ENCODE data around the gene SLC24A3.
A peak's percentile ranks its signal among the peaks of the same experiment; 100 is the strongest.

Gene SLC24A3

DNA sequence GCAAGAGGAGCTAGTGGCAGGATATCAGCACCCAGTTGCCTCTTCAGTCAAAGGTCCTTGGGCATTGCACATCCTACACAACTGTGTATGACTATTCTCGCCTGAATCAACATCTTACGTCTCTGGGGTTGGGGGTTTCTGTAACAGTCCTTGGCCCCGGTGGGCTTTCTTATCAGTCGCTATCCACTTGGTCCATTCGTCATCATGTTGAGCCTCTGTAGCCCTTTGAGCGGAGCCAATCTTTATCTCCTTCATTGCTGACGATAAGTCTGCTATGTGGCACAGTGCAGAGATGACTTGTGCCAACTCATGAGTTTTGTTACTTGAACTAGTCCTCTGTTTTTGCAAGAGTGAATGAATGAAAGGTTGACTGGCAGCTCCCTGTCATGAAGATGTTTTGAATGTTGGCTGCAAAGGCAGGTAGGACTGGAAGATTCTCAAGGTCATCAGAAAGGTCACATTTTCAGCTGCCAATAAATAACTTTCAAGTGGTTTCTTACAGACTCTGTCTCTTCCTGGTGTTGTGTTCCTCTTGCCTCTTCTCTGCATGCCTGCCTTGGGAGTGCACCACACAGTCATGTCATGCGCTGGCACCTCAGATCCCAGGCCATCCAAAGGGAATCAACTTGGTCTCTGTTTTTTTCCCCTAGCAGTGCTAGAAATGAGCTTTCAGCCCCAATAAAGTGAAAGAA is 238.9 kb downstream of the SLC24A3 start:
- TF ChIP-seq, protein P1, sequence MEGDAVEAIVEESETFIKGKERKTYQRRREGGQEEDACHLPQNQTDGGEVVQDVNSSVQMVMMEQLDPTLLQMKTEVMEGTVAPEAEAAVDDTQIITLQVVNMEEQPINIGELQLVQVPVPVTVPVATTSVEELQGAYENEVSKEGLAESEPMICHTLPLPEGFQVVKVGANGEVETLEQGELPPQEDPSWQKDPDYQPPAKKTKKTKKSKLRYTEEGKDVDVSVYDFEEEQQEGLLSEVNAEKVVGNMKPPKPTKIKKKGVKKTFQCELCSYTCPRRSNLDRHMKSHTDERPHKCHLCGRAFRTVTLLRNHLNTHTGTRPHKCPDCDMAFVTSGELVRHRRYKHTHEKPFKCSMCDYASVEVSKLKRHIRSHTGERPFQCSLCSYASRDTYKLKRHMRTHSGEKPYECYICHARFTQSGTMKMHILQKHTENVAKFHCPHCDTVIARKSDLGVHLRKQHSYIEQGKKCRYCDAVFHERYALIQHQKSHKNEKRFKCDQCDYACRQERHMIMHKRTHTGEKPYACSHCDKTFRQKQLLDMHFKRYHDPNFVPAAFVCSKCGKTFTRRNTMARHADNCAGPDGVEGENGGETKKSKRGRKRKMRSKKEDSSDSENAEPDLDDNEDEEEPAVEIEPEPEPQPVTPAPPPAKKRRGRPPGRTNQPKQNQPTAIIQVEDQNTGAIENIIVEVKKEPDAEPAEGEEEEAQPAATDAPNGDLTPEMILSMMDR (IDR thresholded peaks at IDR 0.05; ENCODE audit: borderline replicate concordance, control extremely low read depth, extremely low read depth, insufficient read depth, missing control alignments): no peak
- in situ Hi-C loops (cut with MboI; ENCODE audit: low sequenced_read_pairs, unreplicated experiment): no loop called here
- no peak for DNase-seq (ENCODE audit: low spot score)

DNA sequence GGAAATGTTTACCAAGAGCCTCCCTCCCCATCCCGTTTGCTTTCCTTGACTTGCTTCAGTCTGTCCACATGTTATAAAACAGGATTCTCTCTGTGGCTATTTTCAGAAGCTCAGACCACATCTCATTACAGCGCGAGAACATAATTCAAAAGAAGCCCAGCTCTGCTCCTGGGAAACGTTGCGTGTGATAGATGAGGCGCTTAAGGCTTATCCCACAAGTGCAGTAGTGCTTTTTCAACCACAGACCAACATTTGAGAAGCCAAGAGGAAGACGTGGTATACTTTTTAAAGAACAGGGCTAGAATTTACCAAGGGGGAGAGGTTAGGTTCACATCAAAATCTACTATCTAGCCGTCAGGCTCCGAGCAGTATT is 239.5 kb downstream of the SLC24A3 start:
- TF ChIP-seq, protein P1 (IDR thresholded peaks at IDR 0.05; ENCODE audit: borderline replicate concordance, control extremely low read depth, extremely low read depth, insufficient read depth, missing control alignments): no peak
- DNase-seq (ENCODE audit: low spot score): peak; percentile 19
- in situ Hi-C loops (cut with MboI; ENCODE audit: low sequenced_read_pairs, unreplicated experiment): no loop called here

DNA sequence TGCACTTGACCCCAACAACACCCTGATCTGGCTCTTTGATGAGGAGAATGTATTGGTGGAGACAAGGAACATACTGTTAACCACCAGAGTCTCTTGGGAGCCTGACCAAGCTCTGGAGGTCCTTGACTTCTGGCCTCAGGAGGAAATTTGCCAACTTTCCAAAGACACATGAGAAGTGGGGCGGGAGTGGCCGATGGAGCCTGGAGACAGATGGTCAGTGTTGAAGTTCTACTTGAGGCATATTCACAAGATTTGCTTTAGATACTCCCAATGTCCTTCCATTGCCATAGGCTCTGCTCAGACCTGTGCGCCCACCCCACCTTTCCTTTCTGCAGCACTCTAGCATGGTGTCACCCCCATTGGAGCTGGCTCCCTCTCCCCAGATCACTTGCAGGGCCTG is 241.0 kb downstream of the SLC24A3 start:
- TF ChIP-seq, protein P1 (IDR thresholded peaks at IDR 0.05; ENCODE audit: borderline replicate concordance, control extremely low read depth, extremely low read depth, insufficient read depth, missing control alignments): no peak
- in situ Hi-C loops (cut with MboI; ENCODE audit: low sequenced_read_pairs, unreplicated experiment): no loop called here
- DNase-seq (ENCODE audit: low spot score): no peak

DNA sequence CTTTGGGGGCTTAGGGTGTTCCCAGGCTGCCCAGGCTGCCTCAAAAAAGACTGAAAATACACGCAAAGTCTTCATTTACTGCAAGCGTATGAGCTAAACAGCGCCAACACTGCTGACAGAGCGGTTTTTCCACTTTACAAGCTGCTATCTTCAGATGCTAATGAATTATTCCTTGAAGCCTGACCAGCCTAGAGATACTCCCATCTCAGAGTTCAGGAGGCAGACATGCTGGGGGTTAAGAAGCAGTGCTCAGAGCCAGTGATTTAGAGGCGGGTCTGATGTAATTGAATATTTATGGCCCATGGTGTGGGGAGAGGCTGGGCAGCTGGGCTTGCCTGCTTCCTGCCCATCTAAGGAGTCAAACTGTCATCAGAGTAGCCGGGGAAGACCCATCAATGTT is 241.4 kb downstream of the SLC24A3 start:
- no peak for DNase-seq (ENCODE audit: low spot score)
- in situ Hi-C loops (cut with MboI; ENCODE audit: low sequenced_read_pairs, unreplicated experiment): no loop called here
- TF ChIP-seq, protein P1 (IDR thresholded peaks at IDR 0.05; ENCODE audit: borderline replicate concordance, control extremely low read depth, extremely low read depth, insufficient read depth, missing control alignments): no peak

DNA sequence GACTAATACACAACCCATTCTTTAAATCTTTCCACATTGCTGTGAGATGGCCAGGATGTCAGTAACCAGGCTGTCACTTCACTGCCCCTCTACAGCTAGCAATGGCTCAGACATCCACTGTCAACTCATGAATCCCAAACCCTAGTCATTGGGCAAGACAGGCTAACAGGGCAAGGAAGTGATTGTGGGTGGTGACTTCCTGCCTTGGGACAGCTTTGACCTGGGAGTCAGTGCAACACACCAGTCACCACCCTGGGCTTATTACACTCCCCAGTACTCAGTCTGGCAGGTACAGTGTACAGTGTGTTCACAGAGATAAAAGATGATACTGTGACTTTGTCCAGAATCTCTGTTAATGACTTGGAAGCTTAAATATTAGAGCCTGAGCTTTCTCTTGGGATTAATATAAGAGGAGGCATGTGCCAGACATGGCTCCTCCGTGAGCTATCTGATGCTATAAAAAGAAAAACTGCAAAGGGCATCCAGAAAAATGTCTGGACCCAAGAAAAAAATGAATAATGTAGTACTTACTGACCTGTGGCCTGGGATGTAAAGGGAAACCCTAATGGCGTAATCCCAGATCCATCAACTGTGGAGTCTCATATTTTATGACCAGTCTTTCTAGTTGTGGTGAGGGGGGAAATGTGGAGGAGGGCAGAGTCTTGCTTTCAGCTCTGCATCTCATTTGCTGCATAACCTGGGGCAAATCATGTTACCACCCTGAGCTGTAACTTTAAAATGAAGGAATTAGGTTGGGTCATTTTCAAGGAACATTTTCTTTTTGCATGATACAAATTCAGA is 244.4 kb downstream of the SLC24A3 start:
- in situ Hi-C loops (cut with MboI; ENCODE audit: low sequenced_read_pairs, unreplicated experiment): no loop called here
- TF ChIP-seq, protein P1 (IDR thresholded peaks at IDR 0.05; ENCODE audit: borderline replicate concordance, control extremely low read depth, extremely low read depth, insufficient read depth, missing control alignments): no peak
- DNase-seq (ENCODE audit: low spot score): no peak

DNA sequence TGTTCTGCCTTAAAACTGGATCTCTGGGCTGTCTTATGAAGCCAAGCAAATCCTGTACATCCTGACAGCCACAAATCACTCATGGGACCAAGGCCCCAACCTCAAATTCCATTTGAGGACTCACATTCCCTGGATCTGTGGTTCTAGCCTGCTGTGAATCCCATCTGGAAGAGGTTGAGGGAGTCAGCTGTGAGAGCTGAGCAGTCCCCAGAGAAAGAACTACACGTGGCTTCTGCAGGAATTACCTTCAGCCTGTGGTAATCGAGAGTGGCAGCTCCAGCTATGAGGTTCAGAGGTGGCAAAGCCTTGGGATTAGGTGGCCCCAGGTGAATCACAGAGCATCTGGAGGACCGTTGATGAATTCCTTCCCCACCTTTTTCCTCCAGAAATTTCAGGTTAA is 245.2 kb downstream of the SLC24A3 start:
- no peak for DNase-seq (ENCODE audit: low spot score)
- TF ChIP-seq, protein P1 (IDR thresholded peaks at IDR 0.05; ENCODE audit: borderline replicate concordance, control extremely low read depth, extremely low read depth, insufficient read depth, missing control alignments): no peak
- in situ Hi-C loops (cut with MboI; ENCODE audit: low sequenced_read_pairs, unreplicated experiment): no loop called here
